HCT116 (cell line): Measurements from ENCODE around the gene ARHGAP12.

Experiments used
- CTCF ChIP-seq, 3 experiments: fragments of 200-600 bp in 1 of 3; sonication (generic) in 1 of 3; IDR thresholded peaks in 2 of 3; conservative IDR thresholded peaks in 1 of 3; 2 replicates each; pipeline ENCODE4 v1.5.1; 2012 to 2017; ENCODE audit warnings: low read depth in 2 of 3, low read length in 2 of 3, antibody characterized with exemption in 1 of 3, borderline replicate concordance in 1 of 3, control low read depth in 1 of 3, mild to moderate bottlenecking in 1 of 3, mixed read lengths in 1 of 3, mixed run types in 1 of 3, moderate library complexity in 1 of 3; ENCODE audit not compliant: insufficient read depth in 1 of 3
- ELF1 ChIP-seq: IDR thresholded peaks from 2 replicates; pipeline ENCODE4 v1.6.1; 2012; ENCODE audit warnings: low read depth, borderline replicate concordance
- EZH2 ChIP-seq: fragments of 200-600 bp; sonication (generic); IDR thresholded peaks from 2 replicates; pipeline ENCODE4 v1.6.1; 2017; ENCODE audit warnings: antibody characterized with exemption, mixed run types
- EZH2phosphoT487 ChIP-seq: fragments of 200-600 bp; IDR thresholded peaks from 2 replicates; pipeline ENCODE4 v1.6.1; 2018; ENCODE audit warnings: antibody characterized with exemption, borderline replicate concordance
- MAX ChIP-seq: IDR thresholded peaks from 2 replicates; pipeline ENCODE4 v1.6.1; 2012
- POLR2A ChIP-seq: IDR thresholded peaks from 2 replicates; pipeline ENCODE4 v1.7.0; 2011; ENCODE audit warnings: borderline replicate concordance; ENCODE audit not compliant: insufficient read depth, insufficient read length; ENCODE audit errors: extremely low read depth
- RAD21 ChIP-seq: IDR thresholded peaks from 2 replicates; pipeline ENCODE4 v1.6.1; 2012; ENCODE audit warnings: low read depth, mild to moderate bottlenecking
- REST ChIP-seq: IDR thresholded peaks from 2 replicates; pipeline ENCODE4 v1.6.1; 2012; ENCODE audit warnings: low read depth
- SIN3A ChIP-seq: IDR thresholded peaks from 2 replicates; pipeline ENCODE4 v1.6.1; 2012; ENCODE audit warnings: low read depth
- SP1 ChIP-seq: IDR thresholded peaks from 2 replicates; pipeline ENCODE4 v1.6.1; 2012; ENCODE audit warnings: low read depth
- TCF7L2 ChIP-seq: IDR thresholded peaks from 2 replicates; pipeline ENCODE4 v1.7.0; 2011; ENCODE audit warnings: borderline replicate concordance, inconsistent platforms; ENCODE audit not compliant: insufficient read depth, insufficient read length; ENCODE audit errors: extremely low read depth
- YY1 ChIP-seq: IDR thresholded peaks from 2 replicates; pipeline ENCODE4 v1.6.1; 2011; ENCODE audit warnings: low read length, low read depth, moderate library complexity, mild to moderate bottlenecking; ENCODE audit not compliant: insufficient replicate concordance; ENCODE audit errors: extremely low read depth
- ZFX ChIP-seq: fragments of 450-650 bp; IDR thresholded peaks from 2 replicates; pipeline ENCODE4 v1.6.1; 2017

- TF ChIP-seq TCF7L2 (no peak), RAD21 (no peak), CTCF (IDR thresholded peaks at IDR 0.05 in 2 of 3, conservative IDR thresholded peaks at IDR 0.05 in 1 of 3; ENCODE audit: borderline replicate concordance in 1 of 3, insufficient read depth in 1 of 3, low read depth in 2 of 3, low read length in 2 of 3) (no peak), REST (no peak), SIN3A (no peak), EZH2 (no peak), POLR2A (no peak), ELF1 (no peak), YY1 (no peak), SP1 (no peak), ZFX (no peak), EZH2phosphoT487 (no peak), MAX (no peak)
Observed at GRCh38 chr10:31918671-31919409, 9.8 kb downstream of the ARHGAP12 start.
